ENCODE data around the gene IGSF5.

- TF ChIP-seq POLR2AphosphoS5 (IDR thresholded peaks at IDR 0.05; ENCODE audit: low read depth, low read length) (no peak), POLR2A (IDR thresholded peaks at IDR 0.05; ENCODE audit: low read depth, low read length) (no peak), SPI1 (IDR thresholded peaks at IDR 0.05; ENCODE audit: low read depth, low read length) (no peak), TAF1 (IDR thresholded peaks at IDR 0.05; ENCODE audit: low read depth, low read length) (no peak), POU2F2 (IDR thresholded peaks at IDR 0.05; ENCODE audit: low read depth, low read length) (no peak)
Measured at GRCh38 chr21:39809936-39810335, 65.0 kb downstream of the IGSF5 start.

Measured in GM12891 (cell line).